ENCODE results near the gene NDE1.
"Not testable (repeated sequence)": the region's sequence is repeated elsewhere in the genome, so short reads cannot be mapped to it uniquely, and the experiment has no call there.

NDE1 gene, protein sequence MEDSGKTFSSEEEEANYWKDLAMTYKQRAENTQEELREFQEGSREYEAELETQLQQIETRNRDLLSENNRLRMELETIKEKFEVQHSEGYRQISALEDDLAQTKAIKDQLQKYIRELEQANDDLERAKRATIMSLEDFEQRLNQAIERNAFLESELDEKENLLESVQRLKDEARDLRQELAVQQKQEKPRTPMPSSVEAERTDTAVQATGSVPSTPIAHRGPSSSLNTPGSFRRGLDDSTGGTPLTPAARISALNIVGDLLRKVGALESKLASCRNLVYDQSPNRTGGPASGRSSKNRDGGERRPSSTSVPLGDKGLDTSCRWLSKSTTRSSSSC

GRCh38 chr16:15650019-15650697 is at the start of gene NDE1:
Gene NDE1, plus strand, starts transcription at chr16:15650245. Its CDS starts 14,534 bp downstream, at chr16:15664779.
- in situ Hi-C loops (cut with MboI; ENCODE audit: low pct_unique_long_range_greater_than_20kb, low sequenced_read_pairs) = no loop called here
- peak; percentile 82 for DNase-seq

- in situ Hi-C loops (cut with MboI; ENCODE audit: low pct_unique_long_range_greater_than_20kb, low sequenced_read_pairs) = no loop called here
- no peak for DNase-seq
Observed at GRCh38 chr16:15601212-15601879, 48.7 kb upstream of the NDE1 start.

- in situ Hi-C loops (cut with MboI; ENCODE audit: low pct_unique_long_range_greater_than_20kb, low sequenced_read_pairs) = no loop called here
- no peak for DNase-seq
Observed at GRCh38 chr16:15602285-15603044, 47.6 kb upstream of the NDE1 start.

DNA sequence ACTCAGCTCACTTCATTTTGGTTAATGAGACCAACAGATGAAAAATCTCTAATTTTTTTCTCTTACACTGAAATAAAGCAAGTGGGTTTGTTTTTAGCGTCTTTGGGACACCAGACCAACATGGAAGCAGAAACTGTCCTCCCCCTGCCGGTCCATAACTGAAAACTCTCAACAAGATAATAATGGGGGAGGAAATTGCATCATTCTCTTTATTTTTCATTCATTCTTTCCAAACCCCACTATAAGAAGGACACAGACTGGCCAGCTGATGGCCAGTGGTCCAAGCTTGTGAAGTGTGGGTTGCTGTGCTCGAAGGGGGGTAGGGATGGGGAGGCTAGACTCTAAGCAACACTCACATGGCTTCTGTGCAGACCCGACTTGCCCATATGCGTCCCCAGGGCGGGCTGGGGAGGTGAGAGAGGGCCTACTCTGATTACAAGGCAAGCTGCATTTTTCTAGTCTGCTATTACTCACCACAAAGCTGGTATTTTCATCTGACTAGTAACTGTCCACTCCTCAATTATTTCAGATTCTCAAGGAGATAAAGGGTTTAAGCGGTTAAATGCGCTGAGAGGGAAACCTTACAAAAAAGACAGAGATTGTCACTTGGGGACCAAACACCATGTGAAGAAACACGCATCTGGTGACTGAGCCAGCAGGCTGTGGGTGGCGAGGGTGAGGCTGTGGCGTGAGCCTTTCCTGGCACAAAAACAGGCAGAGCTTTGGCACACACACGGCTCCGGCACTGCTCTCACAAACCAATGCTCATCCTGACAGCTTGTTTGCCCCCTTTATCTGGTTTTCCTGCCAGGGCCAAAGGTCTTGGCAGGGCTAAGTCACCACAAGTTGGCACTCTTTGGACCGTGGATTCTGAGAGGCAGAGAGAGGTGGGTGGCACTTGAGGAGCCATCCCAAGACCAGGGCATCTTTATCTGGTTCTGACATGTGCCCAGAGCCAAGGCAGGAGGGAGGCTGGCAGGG is 45.3 kb upstream of the NDE1 start:
- DNase-seq = no peak
- in situ Hi-C loops (cut with MboI; ENCODE audit: low pct_unique_long_range_greater_than_20kb, low sequenced_read_pairs) = no loop called here

DNA sequence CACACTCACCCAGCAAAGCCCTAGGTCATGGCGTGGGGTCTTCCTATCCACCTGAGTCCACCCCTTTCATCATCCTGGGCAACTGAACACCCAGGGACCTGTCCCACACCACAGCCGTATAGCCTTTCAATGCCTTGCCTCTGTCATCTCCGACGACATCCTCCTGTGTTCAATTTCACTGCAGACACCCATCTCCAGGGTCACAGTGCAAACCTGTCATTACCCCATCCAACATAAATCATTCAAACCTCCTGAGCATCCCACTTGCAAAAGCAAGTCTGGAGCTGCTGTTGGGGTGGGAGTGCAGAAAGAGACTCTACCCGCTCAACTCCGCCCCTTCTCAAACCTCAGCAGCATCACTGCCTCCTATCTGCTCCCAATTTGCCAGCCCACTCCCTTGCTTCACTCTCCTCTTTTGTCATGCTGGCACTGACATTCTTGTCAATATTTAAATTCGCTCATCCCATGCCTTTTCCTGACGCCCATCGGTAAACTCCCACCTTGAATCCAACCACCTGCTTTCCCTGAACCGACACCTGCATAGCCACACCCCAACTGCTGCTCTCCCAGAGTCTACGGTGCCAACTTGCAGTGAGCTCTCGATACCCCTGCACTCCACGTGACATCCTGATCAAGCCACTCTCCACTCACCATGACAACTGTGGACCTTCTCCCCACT is 44.1 kb upstream of the NDE1 start:
- in situ Hi-C loops (cut with MboI; ENCODE audit: low pct_unique_long_range_greater_than_20kb, low sequenced_read_pairs) = no loop called here
- no peak for DNase-seq

GRCh38 chr16:15606518-15607220 is 43.4 kb upstream of the NDE1 start:
- in situ Hi-C loops (cut with MboI; ENCODE audit: low pct_unique_long_range_greater_than_20kb, low sequenced_read_pairs) = no loop called here
- no peak for DNase-seq

DNA sequence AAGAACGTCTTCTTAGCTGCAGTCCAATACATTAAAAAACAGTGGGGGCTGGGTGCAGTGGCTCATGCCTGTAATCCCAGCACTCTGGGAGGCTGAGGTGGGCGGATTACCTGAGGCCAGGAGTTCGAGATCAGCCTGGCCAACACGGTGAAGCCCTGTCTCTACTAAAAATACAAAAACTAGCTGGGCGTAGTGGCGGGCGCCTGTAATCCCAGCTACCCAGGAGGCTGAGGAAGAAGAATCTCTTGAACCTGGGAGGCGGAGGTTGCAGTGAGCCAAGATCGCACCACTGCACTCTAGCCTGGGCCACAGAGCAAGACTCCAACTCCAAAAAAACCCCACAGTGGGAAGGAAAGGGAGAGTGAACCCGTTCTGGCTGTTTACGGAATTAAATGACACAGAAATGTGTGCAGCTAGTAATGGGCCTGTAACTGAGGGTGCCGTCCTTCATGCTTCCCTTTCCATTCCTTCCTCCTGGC is 42.8 kb upstream of the NDE1 start:
- DNase-seq; in situ Hi-C loops (cut with MboI; ENCODE audit: low pct_unique_long_range_greater_than_20kb, low sequenced_read_pairs): not testable (repeated sequence)

GRCh38 chr16:15607700-15608396 is 42.2 kb upstream of the NDE1 start:
- no peak for DNase-seq

GRCh38 chr16:15608398-15609285 is 41.4 kb upstream of the NDE1 start:
- in situ Hi-C loops (cut with MboI; ENCODE audit: low pct_unique_long_range_greater_than_20kb, low sequenced_read_pairs) = no loop called here
- no peak for DNase-seq

More at GRCh38 chr16:15607700-15608396, 42.2 kb upstream of the NDE1 start:
- in situ Hi-C loops (cut with MboI; ENCODE audit: low pct_unique_long_range_greater_than_20kb, low sequenced_read_pairs) = no loop called here

- in situ Hi-C loops (cut with MboI; ENCODE audit: low pct_unique_long_range_greater_than_20kb, low sequenced_read_pairs) = no loop called here
- DNase-seq = no peak
Observed at GRCh38 chr16:15609286-15609649, 40.8 kb upstream of the NDE1 start.

GRCh38 chr16:15610369-15610871 is 39.6 kb upstream of the NDE1 start:
- in situ Hi-C loops (cut with MboI; ENCODE audit: low pct_unique_long_range_greater_than_20kb, low sequenced_read_pairs) = no loop called here
- no peak for DNase-seq

- no peak for DNase-seq
- in situ Hi-C loops (cut with MboI; ENCODE audit: low pct_unique_long_range_greater_than_20kb, low sequenced_read_pairs) = no loop called here
Observed at GRCh38 chr16:15611610-15612009, 38.4 kb upstream of the NDE1 start.

- no peak for DNase-seq
- in situ Hi-C loops (cut with MboI; ENCODE audit: low pct_unique_long_range_greater_than_20kb, low sequenced_read_pairs) = no loop called here
Observed at GRCh38 chr16:15613676-15614075, 36.4 kb upstream of the NDE1 start.

DNA sequence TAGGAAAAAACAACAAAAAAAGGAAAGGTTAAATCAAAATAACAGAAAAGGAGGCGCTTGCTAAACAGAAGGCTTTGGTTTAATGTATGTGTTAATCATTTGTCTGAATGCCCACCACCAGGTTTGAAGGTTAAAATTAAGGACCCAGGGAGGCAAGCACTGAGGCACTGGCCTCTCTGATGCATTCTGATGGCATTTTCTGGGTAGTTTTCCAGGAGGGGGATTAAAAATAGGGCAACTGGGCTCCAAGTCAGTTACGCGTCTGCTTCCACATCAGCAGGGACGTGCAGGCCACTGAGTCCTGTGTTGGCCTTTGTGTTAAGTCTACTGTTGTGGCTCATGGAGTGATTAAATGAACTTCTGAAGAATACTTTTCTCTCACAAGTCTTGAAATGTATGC is 34.0 kb upstream of the NDE1 start:
- DNase-seq = no peak
- in situ Hi-C loops (cut with MboI; ENCODE audit: low pct_unique_long_range_greater_than_20kb, low sequenced_read_pairs) = no loop called here

DNA sequence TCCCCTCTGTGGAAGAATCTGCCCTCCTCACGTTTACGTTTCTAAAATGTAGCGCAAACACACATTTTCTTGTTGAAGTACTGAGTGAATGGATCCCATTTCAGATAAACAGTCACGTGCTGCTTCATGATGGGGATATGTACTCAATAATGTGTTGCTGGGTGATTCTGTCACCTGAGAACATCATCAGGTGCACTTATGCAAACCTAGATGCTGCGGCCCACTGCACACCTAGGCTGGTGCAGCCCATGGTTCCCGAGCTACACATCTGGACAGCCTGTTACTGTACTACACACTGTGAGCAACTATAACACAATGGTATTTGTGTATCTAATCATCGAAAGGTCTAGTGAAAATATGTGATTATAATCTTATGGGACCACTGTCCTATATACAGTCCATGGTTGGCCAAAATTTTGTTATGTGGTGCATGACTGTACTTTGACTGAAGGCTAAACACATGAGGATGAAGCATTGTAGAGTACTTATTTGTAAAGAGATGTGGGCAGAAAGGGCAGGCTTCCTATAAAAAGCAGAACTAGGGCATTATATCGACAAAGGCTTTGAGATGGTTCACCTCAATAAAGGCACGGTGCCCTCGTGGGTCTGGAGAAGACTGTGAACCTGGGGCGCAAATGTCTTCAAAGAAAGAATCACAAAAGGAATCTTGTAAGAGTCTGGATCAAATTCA is 33.4 kb upstream of the NDE1 start:
- DNase-seq = no peak
- in situ Hi-C loops (cut with MboI; ENCODE audit: low pct_unique_long_range_greater_than_20kb, low sequenced_read_pairs) = no loop called here

All from KBM-7 (cell line).